HG03442 (cell line): Measurements from ENCODE around the gene VANGL1.

ENCODE experiments used
- ATAC-seq: cut with Tn5 transposase; IDR thresholded peaks from one replicate; pipeline ENCODE4 v1.9.1; 2021; ENCODE audit warnings: mild to moderate bottlenecking, moderate library complexity; ENCODE audit not compliant: unreplicated experiment

VANGL1 gene

DNA sequence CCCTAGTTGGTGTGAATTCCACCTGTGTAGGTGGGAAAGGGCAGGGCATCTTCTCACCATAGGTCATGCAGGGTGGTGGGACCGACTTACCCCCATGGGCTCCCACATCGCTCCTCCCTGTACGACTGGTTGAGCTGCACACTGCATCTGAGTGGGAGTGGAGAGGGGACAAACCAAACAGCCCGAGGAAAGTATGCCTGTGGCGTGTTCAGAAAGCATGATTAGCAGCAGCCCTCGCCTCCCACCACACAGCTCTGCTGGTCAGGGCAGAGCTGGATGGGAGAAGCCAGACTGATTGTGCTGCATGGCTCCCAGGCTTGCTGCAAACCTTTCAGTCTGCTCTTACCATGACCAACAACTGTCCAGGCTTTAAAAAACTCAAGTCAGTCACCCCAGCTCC, 24.4 kb downstream of the VANGL1 start:
- no peak for ATAC-seq

DNA sequence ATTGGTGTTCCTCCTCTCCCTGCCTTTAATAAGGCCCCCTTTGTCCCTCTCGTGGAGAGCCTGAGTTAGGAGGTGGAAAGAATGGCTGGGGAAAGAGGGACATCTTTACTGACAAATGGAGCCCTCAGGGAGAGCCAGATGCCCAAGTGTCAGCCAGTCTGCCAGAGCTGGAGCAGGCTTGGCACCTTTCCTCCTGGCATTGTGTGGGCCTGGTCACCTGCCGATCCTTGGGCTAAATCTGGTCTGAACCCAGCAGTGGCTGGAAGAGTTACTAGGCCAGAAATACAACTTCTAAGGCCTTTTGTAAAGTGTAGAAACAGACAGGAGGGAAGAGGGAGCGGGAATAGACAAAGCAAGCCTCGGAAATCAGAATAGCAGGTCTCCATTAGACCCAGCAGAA, 24.9 kb downstream of the VANGL1 start:
- ATAC-seq = no peak

DNA sequence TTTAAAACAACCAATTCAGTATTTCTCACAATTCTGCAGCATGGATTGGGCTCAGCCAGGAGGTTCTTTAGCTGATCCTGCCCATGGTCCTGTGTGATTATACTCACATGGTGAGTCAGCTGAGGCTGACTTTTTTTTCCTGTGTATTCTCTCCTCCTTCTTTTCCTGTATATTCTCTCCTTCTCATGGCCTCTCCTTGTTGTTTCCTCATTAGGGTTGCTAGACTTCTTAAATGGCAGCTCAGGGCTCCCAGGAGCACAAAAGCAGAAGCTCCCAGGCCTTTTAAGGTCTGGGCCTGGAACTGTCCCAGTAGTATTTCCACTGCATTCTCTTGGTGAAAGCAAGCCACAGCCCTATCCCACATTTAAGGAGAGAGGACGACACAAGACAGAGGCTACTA, 26.8 kb downstream of the VANGL1 start:
- no peak for ATAC-seq

DNA sequence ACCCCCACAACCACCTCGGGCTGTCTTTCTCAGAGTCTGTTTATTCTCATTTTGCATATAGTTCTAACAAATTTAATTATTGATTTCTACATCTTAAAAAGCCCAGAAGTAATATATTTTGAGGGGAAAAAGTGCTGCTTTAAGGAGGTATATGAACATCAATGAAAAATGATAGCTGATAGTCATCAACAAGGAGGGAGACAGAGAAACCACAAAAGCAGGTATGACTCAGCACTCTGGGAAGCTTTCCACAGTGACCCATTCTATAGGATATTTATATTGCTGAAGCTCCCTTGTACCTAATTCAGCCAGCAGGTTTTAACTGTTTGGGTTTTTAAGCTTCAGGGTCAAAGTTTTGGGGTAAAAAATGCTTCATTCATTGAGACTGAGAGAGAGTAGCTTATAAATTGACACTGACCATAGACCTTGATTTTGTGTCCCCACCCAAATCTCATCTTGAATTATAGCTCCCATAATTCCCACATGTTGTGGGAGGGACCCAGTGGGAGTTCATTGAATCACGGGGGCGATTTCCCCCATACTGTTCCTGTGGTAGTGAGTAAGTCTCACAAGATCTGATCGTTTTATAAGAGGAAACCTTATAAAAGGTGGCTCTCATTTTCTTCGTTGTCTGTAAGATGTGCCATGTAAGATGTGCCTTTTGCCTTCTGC, 27.4 kb downstream of the VANGL1 start:
- ATAC-seq = no peak

DNA sequence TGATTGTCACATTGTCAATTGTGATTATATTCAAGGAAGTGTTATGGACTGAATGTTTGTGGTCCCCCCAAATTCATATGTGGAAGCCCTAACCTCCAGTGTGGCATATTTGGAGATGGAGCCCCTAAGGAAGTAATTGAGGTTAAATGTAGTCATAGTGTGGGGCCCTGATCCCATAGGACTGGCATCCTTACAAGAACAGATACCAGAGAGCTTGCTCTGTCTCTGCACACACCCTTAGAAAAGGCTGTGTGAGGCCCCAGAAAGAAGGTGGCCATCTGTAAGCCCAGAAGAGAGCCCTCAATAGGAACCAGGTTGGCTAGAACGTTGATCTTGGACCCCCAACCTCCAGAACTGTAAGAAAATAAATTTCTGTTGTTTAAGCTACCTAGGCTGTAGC, 28.1 kb downstream of the VANGL1 start:
- ATAC-seq = no peak

DNA sequence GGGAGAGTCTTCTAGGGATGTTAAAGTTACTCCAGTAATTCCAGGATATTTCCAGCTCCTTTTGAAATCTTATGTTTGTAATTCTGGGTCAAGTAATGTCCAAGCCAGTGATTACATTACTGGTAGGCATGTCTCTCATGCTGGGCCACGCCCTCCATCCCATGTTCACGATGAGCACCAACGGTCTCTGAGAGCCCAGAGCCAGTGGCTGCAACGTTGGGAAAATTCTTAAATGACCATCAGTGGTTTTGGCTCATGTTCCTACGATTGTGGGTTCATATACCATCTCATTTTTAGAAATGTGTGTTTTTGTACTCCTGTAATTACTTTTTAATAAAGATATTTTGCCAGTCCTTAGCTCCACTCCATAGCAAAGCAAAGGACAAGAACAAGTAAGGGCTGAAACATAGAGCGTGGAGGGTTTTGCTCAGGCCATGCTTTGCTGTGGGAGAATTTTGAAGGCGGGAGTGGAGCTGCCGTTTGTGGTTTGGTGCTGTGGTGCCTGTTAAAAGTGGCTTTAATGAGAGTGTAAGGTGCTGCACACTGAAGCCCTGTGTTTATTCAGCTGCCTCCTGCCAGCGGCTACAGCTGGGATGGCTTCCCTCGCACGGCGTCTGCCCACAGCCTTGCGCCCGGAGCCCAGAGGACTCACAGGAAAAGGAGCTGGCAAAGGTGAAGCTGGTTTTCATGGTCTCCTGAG, 28.9 kb downstream of the VANGL1 start:
- ATAC-seq = no peak

DNA sequence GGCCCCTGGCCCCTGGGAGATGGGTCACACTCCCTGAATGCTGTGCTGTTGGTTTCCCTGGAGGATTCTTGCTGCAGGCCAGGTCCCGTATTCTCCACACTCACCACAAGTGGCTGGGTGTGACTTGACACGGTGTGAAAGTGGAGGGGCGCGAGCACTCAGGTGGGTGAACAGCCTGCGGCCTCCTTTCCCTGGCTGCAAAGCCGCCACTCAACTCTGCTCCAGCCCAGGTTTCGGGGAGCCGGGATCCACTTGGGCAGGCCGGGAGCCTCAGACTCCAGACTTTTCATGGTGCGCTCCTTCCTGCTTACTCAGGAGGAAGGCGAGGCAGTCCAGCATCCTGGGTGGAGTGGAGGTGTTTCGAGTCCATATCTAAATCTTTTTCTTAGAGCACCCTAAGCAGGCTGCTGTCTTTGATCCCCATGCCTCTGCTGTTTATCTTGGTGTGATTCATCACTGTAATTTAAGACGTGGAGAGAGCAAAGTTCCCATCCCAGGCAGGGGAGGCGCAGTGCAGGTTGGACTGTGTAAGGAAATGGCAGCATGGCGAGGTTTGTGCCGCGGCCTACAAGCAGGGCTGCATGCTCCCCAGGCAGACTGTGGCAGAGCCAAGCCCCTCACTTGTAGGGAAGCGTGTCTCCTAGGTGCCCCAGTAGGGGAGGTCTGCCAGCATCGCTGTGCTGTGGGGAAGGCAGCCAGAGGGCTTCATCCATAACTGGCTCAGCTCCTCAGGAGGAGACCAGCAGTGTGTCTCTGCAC, 29.6 kb downstream of the VANGL1 start:
- no peak for ATAC-seq

DNA sequence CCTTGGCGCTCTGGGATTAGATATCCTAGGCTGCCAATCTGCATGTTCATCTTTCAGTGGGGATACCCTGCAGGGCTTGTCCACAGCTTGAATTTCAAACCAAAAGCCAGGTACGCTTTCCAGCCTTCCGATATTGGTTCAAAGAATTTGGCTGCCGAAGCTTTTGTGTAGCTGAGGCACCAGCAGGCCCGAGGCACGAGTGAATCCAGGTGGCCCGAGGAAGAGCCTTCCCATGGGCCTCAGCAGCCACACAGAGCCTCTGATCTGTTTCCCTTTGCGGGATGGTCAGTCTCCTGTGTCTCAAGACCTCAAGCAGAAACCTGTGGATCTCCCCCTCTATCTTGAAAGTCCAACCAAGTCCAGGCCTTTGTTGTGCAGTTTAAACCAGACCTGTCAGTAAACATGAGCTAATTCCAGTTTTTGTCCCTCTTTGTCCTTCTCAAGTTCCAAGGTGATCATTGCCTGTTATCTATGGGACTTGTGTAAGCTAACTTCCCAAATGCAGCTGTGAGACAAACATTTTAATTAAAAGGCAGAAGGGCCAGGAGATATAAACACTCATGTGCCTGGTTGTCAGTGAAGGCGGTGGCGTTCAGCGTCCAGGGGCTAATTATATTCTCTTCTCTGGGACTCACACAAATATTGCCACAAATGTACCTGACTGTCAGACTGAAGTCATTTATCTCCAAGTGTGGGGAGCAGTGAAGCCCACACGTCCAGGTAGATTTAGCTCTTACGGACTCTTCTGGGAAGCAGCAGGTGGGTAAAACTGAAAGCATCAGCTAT, 30.6 kb downstream of the VANGL1 start:
- ATAC-seq = no peak

DNA sequence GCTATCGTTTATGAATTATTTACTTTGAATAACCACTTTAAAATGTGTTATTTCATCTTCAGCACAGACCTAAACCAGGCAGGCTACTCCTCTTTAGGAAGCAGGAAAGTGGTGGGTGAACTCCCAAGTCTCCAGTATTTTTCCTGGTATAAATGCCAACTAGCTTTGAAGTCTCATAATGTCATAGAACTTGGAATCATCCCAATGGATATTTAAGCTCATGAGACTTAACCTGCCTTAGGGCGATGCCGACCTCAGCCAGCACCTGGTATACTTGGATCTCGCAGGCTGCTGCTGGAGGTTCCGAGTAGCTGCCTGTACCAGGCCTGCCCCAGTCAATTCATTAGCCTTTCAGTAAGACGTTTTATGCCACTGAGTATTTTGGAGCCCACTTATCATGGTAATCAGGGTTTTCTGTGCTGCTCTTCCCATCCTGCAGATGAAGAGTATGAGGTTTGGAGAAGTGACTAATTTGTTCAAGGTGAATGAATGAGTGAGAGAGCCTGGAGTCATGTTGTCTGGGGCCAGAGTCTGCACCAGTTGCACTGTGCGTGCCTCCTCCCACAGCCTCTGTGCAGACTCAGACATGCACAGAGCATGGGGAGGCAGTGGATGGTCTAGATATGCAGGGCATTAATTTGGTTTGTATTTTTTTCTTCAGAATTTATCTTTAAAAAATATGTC, 34.9 kb downstream of the VANGL1 start:
- peak; percentile 25 for ATAC-seq

DNA sequence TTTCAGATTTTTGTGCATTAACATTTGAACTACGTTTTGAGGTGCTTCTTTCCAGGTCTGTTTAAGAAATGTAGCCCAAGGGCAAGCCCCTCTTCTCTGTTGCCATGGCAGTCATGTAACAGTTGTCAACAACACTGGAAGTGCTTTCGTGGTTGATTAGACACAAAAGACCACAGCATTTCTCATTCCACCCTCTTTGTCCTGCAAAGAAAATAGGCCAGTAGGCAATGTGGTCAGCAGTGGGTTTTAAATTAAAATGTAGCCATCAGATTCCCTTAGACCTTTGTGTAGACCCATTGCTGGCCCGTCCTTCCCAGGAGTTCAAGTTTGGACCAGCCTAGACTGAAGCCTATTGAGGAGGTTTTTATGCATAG, 35.4 kb downstream of the VANGL1 start:
- ATAC-seq = peak; percentile 48

DNA sequence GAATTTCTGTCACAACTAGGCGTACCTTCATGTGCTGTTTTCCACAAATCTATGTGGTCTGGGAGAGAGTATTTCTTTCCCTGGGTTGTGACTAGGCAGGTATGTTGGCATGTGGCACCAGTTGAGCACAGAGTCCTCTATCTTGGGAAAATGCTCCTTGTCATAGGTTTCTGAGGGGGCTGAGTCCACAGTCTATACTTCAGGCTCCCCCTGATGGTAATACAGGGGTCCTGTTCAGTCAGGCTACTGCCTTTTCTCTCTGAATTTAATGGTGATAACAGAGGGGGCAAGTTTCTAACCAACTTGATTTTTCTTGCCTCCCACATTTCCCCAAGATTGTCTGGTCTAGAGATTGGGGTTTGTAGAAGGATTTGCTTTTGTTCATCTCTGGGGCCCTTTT, 35.8 kb downstream of the VANGL1 start:
- no peak for ATAC-seq

DNA sequence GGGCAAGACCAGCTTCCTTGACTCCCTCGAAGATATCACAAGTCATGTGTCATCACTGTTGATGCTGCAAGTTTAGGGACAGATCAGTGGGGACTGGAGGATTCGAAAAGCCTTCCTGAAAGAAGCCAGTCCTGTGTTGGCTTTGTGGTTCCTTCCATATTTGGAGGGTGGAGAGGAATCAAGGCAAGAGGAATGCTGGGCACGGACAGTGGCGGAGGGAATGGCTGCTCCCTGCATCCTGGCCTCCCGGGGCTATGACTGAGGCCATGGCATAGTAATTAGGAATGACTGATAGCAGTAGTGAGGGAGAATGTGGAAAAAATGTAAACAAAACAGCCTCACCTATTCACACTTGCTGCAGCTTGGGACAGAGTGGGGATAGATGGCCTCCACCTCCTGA, 36.4 kb downstream of the VANGL1 start:
- ATAC-seq = no peak

DNA sequence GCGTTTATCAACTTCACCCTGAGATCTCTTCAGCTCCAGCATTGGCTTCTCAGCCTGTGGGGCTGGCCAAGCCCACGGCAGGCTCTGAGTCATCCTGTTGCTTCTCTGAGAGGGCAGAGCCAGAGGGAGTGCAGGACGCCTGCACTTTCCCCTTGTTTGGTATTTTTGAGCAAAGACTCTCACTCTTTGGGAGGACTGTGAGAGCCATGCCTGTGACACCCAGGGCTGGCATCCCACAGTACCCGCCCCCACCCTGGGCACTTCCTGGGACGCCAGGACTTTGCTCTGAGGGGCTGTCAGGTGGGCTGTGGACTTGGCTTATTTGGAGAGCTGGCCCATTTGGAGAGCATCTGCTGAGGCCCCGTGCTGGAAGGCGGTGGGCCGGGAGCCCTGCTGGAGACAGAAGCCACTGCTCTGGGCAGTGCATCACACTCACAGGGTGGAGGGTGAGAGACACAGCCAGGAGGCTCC, 37.4 kb downstream of the VANGL1 start:
- no peak for ATAC-seq

DNA sequence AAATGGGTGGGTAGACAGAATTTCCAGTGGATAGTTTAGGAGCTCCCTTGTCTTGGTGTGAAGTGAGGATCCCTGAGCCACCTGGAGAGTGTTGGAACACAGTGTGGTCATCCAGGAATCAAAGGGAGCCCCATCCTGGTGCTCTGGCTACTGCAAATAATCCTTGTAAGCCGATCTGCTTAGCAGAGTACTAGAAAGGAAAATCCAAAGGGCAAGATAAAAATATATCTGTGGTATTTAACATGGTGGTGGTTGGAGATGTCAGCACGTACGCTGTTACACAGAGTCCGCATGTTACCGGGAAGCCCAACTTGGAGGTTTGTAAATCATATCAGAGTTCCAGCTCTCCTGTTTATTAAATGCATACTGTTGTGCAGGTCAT, 39.0 kb downstream of the VANGL1 start:
- ATAC-seq = no peak

DNA sequence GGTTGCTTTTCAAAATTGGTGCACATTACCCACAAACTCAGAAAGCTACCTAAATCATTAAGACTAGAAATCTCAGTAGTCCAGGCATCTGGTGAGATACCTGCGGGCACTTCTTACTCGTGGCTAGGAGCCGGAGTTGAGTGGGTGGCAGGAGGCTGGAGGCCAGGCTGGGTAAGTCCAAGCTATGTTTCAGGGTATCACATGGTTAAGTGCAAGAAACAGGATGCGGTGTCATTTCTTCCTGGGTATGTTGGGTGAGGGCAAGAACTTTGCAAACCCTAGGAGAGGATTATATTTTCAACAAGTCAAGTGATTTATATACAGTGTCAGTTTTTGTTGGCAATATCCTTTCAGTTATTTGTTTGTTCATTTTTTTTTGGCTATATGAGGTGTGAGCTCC, 41.0 kb downstream of the VANGL1 start:
- no peak for ATAC-seq

DNA sequence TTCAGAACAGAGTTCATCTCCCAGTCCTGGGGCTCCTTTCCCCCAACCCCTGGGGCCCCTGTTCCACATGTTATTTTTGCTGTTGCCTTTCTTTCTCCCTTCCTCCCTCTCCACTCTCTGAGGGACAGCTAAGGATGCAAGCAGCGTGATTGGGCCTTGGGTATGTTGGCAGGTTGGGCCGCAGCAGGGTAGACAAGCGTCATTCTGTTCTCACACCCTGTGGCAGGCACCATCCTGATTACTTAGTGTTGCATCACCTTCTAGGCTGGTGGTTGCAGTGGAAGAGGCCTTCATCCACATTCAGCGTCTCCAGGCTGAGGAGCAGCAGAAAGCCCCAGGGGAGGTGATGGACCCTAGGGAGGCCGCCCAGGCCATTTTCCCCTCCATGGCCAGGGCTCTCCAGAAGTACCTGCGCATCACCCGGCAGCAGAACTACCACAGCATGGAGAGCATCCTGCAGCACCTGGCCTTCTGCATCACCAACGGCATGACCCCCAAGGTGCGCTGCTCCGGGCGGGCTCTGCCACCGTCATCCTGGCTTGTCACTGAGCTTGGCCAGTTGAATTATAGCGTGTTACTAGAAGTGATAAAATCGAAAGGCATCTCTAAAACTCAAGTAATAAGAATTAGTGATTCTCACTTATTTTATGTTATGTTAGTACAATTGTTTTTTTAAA, 43.4 kb downstream of the VANGL1 start:
- ATAC-seq = no peak

DNA sequence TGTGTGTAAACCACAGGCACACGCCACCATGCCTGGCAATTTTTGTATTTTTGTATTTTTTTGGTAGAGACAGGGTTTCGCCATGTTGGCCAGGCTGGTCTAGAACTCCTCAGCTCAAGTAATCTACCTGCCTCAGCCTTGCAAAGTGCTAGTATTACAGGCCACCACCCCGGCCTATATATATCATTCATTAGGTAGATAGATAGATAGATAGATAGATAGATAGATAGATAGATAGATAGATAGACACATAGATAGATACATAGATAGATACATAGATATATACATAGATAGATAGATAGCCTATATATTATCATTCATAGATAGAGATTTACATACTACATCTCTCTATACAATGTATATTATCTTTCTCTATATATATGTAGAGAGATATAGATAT, 46.0 kb downstream of the VANGL1 start:
- ATAC-seq = no peak

DNA sequence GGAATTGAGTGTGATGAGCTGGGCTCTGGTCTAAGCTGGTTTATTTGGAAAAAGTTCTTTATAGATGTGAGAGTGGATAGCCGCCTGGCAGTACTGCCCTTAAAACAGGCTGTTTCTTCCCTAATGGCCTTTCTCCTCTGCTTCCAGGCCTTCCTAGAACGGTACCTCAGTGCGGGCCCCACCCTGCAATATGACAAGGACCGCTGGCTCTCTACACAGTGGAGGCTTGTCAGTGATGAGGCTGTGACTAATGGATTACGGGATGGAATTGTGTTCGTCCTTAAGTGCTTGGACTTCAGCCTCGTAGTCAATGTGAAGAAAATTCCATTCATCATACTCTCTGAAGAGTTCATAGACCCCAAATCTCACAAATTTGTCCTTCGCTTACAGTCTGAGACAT, 49.2 kb downstream of the VANGL1 start:
- no peak for ATAC-seq

DNA sequence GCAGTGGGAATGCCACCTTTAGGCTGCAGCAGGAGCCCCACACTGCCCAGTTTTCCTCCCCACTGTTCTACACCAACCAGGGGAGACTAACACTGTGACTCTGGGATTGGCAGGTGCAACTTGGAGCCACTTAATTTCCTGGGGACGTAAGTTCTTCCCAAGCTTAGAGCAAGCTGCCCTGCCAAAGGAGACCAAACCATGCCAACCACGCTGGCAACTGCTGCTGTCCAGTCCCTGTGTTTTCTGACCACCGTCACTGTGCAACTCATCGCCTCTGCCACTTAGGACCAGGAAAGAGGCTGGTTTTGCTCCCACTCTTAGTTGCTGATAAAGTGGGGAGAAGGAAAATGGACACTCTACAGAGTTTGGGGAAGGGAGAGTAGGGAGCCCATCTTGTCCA, 50.5 kb downstream of the VANGL1 start:
- no peak for ATAC-seq

DNA sequence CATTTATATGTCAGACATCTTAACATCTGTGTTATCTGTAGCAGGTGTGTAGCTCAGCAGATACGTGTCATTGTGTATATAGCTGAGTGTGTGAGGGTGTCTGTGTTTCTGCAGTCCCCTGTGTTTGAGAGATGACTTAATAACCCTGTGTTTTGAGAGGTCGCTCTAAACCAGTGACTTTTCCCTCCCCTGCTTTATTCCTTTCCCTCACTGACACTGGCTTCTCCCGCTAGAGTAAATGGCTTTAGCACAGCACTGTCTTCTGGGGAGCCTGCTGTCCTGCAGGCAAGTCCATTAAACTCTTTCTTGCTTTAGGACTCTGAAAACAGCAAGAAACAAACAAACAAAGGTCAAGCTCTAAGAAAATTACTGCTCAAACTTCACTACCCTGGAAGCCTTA, 53.0 kb downstream of the VANGL1 start:
- ATAC-seq = no peak
